Subcutaneous adipose tissue (tissue), 4 donors: Measurements from ENCODE around the gene OR52W1. TPM values are rescaled to one million over a fixed set of nuclear protein-coding genes. Genes with fewer than 3 reads are reported as not detected.

Experiments used
- CTCF ChIP-seq: fragments of 450-650 bp; IDR thresholded peaks from one replicate; pipeline ENCODE4 v1.5.1; 2016; ENCODE audit warnings: low read depth, mild to moderate bottlenecking, control low read depth, antibody characterized with exemption, moderate library complexity
- total RNA-seq, 4 donors: library from RNA; depleted of rRNA; stranded (reverse); fragments of >200 nt; gene quantifications; one replicate each; pipeline ENCODE4 v1.1.0, GENCODE V29; 2016

The OR52W1 gene
- total RNA-seq, 4 donors from 2014 or later: not detected

GRCh38 chr11:6194065-6194581 is 4.9 kb upstream of the OR52W1 start:
- TF ChIP-seq CTCF: no peak

- no peak for TF ChIP-seq CTCF
Measured at GRCh38 chr11:6196396-6196795, 2.6 kb upstream of the OR52W1 start.

DNA sequence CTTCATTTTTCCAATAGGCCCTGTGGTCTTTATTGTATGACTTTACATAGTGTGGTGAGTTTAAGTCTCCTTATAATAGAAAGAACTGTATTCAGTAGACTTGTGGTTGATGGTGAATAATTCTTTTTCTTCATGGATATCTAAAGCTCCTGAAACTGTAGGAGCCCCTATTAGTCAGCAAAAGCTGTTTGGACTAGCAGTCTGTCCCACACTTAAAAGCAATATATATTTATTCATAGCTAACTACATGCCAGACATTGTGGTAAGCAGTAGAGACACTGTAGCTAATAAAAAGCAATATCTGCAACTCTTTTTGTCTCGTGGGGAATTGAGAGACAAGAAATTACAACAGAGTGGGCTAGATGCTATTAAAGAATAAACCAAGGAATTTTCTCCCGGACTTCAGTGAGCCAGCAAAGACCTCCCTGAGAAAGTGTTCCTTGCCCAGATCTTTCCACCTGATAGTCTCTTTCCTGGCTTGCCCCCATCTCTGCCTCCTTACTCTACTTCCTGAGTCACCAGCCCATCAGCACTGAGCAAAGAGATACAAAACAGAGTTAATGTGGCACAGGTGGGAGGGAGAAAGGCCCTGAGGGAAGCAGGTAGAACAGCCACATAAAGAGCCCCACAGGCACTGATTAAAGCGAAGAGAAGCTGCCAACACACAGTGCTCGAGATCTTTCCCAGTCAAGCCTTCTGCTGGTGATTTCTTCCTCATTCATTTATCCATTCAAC is 1.4 kb upstream of the OR52W1 start:
- no peak for TF ChIP-seq CTCF

DNA sequence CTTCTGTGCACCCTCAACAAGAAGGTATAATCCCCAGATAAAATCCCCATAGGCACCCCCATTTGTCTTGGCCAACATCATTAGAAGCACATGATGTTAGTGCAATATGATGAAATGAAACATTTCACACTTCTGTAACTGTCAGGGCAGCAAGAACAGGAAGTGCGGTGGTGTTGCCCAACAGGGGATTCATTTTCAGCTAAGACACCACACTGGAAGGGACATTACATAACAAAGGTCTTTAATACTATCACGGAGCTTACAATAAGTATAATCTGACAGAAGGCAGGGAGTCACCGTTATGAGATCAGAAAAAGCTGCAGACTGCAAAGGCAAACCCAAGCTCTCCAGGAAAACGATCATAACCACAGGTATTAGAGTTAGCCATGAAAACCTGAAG is 2.0 kb downstream of the OR52W1 start:
- no peak for TF ChIP-seq CTCF

DNA sequence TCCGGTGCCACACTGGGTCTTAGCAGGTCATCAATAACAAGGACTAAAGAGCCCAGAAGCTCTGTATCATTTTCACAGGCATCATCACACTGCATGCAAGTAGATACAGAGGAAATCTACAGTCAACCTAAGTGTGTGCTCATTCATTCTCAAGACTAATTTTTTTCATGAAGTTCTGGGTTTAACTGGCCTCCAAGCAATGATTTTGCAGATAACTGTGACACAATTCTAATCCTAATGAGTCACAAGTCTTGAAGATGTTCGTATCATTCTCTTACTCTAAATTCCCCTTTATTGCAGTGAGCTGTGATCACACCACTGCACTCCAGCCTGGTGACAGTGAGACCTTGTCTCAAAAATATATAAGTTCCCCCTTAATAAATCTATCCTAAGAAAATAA is 2.5 kb downstream of the OR52W1 start:
- TF ChIP-seq CTCF: no peak

GRCh38 chr11:6202041-6202440 is 3.0 kb downstream of the OR52W1 start:
- TF ChIP-seq CTCF: no peak

GRCh38 chr11:6203327-6203726 is 4.3 kb downstream of the OR52W1 start:
- TF ChIP-seq CTCF: no peak
